Ramos (cell line): Measurements from ENCODE around the gene TMEM196.
"Not testable (repeated sequence)": the region's sequence is repeated elsewhere in the genome, so short reads cannot be mapped to it uniquely, and the experiment has no call there.

Experiments used
- in situ Hi-C: fragments of 300-500 bp; cut with MboI; formaldehyde crosslinking; loops from one replicate; pipeline ENCODE4 v1.14.3; 2022; ENCODE audit warnings: low sequenced_read_pairs; ENCODE audit not compliant: unreplicated experiment

Gene TMEM196

DNA sequence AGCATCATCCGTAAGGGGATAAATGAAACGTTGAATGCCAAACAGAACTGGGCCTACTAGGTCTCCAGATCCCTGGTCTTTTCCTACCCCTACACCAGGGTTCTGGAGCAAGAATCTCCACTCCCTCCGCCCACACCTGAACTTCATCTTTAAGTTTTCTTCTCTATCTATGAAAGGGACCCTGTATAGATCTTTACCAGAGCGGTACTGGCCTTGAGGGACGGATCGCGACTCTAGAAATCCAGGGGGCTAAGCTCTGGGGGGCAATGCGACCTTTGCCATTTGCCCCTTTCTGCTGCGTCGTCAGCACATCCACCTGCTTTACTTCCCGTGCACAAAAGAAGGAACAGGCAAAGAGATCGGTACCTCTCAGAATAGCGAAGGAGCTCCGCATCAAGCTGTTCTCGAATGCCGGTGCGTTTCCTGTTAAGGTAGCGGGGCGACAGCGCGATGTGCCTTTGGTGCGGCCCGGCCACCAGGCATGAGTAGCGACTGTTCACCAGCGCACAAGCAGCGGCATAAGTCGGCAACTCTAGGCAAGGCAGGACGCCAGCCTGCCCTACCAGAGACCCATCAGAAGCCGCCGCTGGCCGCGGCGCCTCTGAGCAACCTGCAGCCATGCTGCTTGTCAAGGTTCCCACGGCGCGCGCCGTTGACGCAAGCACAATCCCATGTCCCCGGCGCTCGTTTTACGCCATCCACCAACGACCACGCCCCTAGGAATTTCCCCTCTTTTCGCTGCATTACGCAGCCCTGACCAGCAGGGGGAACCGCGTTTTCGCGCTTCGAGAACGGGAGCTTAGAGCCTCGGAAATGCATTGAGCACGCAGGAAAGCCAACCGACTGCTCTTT is 64.8 kb downstream of the TMEM196 start, which contains the start of gene POLR1F:
TSS of gene POLR1F (minus strand) at position 641 of the 852 bp plus-strand sequence. CDS start at position 620, 21 bp downstream.
- in situ Hi-C loops: loop anchor here (25.0 kb wide), 1 partner anchor 879 kb away; no protein-coding TSS in a partner anchor

DNA sequence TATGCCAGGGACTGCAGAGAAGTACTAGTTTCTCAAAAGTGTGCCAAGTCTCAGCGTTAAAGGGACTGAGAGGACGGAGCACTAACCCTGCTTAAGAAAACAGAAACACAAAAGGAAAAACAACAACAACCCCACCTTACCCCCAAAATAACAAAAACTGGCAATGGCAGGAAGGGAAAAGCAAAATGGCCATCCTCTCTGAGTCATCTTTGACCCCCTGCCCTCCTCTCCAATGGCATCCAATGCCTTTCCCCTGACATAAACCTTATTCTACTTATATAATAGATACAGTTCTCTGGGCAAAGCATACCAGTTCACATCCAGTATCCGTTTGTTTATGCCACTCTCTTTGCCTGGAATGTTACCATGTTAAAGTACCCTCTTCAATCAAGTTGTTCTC is 66.2 kb downstream of the TMEM196 start:
- in situ Hi-C loops: loop anchor here (25.0 kb wide), 1 partner anchor 880 kb away; no protein-coding TSS in a partner anchor

DNA sequence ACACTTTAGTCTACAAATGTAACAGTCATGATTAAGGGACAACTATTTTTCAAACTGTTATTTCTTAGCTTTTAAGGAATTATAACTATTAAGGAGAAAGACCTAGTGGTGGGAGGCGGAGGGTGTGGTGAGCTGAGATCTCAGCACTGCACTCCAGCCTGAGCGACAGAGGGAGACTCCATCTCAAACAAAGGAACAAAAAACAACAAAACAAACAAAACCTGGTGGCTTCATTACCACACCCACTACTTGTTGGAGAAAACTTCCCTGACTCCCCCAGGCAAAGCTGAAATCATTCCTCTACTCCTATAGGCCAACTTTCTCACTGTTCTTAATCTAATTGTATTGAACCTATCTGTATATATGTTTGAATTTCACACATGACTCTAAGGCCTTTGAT is 67.8 kb downstream of the TMEM196 start:
- in situ Hi-C loops: loop anchor here (25.0 kb wide), 1 partner anchor 882 kb away; no protein-coding TSS in a partner anchor

DNA sequence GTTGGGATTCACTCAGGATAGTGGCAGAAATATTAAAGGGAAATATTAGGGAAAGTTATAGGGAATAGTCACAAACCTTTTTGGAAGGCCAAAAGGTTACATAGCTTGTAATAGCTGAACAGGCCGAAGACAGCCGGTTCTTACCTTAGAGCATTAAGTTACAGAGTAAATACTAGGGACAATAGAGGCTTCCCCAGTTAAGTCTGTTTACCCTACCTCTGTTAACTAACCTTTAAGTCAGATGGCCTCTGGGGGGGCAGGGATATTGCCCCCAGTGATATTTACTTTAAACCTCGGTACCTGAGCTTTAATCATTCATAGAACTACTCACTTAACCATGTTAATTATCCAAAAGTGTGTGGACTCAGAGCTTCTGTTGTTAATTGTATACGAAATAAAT is 71.9 kb downstream of the TMEM196 start:
- in situ Hi-C loops: loop anchor here (25.0 kb wide), 1 partner anchor 886 kb away; no protein-coding TSS in a partner anchor

DNA sequence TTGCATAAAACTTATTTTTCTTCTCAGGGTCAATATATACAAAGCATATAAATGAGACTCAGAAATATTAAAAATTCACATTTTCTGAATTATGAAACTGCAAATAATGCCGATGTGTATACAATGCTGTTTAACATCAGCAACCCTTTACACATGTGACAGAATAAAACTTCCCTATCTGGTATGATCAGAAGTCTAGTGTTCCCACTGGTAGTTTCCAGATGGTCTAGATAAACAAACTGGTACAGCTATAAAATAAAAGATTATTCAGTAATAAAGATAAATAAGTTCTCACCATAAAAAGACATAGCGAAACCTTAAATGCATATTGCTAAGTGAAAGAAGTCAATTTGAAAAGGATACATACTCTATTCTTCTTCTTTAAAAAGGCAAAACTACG is 72.5 kb downstream of the TMEM196 start:
- in situ Hi-C loops: loop anchor here (25.0 kb wide), 1 partner anchor 886 kb away; no protein-coding TSS in a partner anchor

DNA sequence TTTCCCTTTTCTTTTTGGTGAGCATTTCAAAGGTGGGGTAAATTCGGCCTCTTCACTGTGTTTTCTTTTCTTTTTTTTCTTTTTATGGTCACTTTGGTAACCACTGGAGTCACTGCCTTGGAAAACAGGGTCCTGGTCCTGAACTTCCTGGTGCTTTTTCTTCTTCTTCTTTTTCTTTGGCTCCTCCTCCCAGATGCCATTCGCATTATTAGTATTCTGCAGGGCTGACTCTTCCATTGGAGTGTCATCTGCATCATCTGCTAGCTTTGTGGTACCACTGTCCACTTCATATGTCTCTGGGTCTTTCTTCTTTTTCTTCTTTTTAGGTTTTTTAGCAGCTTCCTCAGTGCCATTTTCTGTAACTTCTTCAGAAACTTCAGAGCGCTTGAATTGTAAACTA is 75.1 kb downstream of the TMEM196 start:
- in situ Hi-C loops: no loop called here

DNA sequence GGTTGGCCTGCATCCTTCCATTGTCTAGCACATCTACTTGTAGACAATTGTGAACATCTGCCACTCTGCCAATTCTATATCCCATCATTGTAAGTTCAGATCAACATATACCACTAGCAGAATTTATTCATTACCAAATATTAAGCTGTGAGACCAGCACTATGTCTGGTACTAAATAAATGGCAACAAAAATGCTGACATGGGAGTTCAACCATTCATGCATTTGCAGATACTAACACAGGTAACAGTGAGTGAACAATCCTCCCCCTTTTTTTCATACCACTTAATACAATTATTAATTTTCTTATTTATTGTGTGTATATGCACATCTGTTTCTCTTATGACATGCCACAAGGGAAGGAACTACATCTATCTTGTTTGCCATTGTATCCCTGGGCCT is 76.5 kb downstream of the TMEM196 start:
- in situ Hi-C loops: no loop called here

DNA sequence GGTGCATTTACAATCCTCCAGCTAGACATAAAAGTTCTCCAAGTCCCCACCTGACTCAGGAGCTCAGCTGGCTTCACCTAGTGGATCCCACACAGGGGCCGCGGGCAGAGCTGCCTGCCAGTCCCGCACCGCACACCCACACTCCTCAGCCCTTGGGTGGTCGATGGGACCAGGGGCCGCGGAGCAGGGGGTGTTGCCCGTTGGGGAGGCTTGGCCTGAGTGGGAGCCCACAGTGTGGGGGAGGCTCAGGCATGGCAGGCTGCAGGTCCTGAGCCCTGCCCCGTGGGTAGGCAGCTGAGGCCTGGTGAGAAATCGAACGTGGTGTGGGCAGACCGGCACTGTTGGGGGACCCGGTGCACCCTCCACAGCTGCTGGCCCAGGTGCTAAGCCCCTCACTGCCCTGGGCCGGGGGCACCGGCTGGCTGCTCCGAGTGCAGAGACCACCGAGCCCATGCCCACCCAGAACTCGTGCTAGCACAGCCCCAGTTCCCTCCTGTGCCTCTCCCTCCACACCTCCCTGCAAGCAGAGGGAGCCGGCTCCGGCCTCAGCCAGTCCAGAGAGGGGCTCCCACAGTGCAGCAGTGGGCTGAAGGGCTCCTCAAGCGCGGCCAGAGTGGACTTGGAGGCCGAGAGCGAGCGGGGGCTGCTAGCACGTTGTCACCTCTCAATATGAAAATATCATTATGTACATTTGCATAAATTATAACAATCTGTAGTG is 81.1 kb downstream of the TMEM196 start:
- in situ Hi-C loops: no loop called here

DNA sequence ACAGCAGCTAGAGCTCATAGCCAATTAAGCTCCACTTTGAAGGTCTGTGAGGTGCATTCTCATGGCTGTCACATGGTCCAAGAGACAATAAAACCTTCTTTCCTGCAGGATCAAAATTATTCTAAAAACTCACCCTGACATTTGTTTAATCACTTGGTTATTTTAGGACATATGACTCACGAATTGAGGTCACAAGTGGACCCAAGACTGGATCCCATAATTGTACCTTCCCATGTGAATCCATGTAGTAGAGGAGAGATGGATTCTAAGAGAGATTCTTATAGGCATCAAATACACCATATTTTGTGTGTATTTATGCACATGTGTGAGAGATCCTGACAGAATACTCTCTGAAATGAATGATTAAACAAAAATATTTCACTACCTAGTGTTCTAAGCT is 82.7 kb downstream of the TMEM196 start:
- in situ Hi-C loops: no loop called here

DNA sequence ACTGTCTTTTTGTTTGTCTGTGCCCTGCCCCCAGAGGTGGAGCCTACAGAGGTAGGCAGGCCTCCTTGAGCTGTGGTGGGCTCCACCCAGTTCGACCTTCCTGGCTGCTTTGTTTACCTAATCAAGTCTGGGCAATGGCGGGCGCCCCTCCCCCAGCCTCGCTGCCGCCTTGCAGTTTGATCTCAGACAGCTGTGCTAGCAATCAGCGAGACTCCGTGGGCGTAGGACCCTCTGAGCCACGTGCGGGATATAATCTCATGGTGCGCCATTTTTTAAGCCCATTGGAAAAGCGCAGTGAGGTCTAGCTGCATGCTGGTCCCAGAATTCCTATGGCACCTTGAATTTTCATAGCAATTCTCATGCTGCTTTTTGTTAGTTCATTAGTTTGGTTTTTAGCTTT is 84.3 kb downstream of the TMEM196 start:
- in situ Hi-C loops: not testable (repeated sequence)

DNA sequence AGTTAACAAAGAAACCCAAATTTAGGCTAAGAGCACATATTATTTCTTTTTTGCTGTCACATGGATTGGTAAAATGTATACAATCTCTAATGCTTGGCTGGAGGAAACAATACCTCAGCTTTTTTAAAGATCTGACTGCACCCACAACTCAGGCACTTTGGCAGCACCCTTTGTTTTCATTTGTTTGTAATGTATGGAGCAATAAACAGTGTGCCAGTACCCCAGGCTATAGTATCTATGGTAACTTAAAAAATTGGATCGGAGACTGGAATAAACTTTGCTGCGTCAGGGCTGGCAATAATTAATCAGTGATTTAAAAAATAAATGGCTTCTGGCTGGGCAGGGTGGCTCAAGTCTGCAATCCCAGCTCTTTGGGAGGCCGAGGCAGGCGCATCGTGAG is 91.8 kb downstream of the TMEM196 start:
- in situ Hi-C loops: no loop called here

DNA sequence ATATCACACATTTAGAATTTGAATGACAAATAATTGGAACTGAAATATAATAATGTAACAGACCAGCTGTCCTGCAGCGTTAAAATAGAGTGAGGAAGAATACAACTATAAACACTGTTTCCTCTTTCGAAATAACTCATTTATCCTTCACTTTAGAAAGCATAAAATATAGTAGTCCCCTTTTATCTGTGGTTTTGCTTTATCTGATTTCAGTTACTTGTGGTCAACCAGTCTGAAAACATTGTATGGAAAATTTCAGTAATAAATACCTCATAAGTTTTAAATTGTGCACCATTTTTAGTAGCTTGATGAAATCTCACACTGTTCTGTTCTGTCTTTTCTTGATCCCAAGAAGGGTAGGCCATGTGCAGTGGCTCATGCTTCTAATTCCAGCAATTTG is 96.2 kb downstream of the TMEM196 start:
- in situ Hi-C loops: no loop called here

DNA sequence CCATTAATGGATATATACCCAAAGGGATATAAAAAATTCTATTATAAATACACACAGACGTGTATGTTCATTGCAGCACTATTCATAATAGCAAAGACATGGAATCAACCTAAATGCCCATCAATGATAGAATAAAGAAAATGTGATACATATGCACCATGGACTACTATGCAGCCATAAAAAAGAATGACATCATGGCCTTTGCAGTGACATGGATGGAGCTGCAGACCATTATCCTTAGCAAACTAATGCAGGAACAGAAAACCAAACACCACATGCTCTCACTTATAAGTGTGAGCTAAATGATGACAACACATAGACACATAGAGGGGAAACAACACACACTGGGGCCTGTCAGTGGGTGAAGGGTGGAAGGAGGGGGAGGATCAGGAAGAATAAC is 97.6 kb downstream of the TMEM196 start:
- in situ Hi-C loops: no loop called here

DNA sequence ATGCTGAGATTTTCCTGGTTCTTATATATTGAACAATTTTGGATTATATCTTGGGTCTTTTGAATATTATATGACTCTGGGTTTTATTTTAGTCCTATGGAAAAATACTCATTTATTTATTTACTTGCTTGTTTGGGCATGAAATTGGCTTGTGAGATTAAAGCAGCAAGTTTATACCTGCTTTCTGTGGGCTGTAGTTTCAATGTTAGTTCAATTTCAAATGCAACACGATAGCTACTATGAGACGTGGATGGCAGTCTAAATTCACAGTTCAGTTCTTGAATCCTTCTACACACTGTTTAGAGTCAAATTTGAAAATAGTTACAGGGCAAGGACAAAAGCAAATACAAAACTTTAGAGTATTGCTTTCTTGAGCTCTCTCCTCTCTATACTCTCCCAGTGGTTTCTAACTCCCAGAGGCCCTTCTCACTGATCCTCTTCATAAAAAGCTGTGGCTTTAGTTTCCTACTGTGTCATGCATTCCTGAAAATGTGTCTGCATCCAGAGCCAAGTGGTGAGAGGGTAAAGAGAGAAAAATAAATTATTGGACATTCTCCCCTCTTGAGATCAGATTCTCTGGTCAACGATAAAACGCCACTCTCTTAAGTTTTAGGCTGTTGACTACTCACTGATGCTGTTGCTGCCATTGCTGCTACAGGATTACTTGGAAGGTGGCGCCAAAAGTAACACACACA is 99.0 kb downstream of the TMEM196 start:
- in situ Hi-C loops: loop anchor here (25.0 kb wide), 1 partner anchor 1312 kb away; no protein-coding TSS in a partner anchor

DNA sequence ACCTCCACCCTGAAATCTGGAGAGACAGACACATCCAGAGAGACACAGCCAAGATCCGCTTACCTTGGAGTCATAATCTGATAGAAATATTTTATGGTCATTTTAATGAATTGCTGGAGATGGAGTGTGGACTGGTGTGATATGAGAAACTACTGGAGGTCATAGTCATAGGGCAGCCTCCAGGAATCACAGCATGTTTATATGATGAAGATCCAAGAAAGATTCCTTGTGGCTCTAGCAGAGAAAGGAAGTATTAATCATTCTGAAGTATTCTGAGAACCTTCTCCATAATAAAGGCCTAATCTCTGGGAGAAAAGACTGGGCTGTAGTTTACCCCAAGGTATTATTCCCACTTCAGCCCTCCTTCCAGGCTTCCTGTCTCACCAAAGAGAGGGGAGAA is 102.6 kb downstream of the TMEM196 start:
- in situ Hi-C loops: loop anchor here (25.0 kb wide), 1 partner anchor 1309 kb away; no protein-coding TSS in a partner anchor
